Esophagus squamous epithelium (tissue), 4 donors: ENCODE measurements around the gene NLRC5.

ENCODE experiments used
- CTCF ChIP-seq, 6 experiments: fragments of 450-650 bp in 4 of 6; fragments of 200-600 bp in 2 of 6; sonication (generic) in 2 of 6; IDR thresholded peaks; one replicate each; pipeline ENCODE4 v1.5.1; 2016 to 2019; ENCODE audit warnings: antibody characterized with exemption in 6 of 6, mild to moderate bottlenecking in 4 of 6, moderate library complexity in 4 of 6
- POLR2A ChIP-seq, 4 donors: fragments of 450-650 bp; IDR thresholded peaks; one replicate each; pipeline ENCODE4 v1.6.1; 2017; ENCODE audit warnings: antibody characterized with exemption in 4 of 4, mild to moderate bottlenecking in 4 of 4, moderate library complexity in 3 of 4

- TF ChIP-seq POLR2A (IDR thresholded peaks at IDR 0.05) (no peak), CTCF (IDR thresholded peaks at IDR 0.05) (no peak)
Measured at GRCh38 chr16:57001026-57001679, 11.8 kb downstream of the NLRC5 start.
